AG04449 (cell line): Measurements from ENCODE around the gene GIT2.

Experiments
- CTCF ChIA-PET: fragments of 350-600 bp; formaldehyde crosslinking; extraction: SDS; loops from one replicate; lab custom pipeline; 2021; ENCODE audit warnings: antibody characterized with exemption; lab: Yijun Ruan, JAX
- POLR2A ChIA-PET: fragments of 400-600, 350-600 bp; formaldehyde crosslinking; extraction: SDS; loops from one replicate; lab custom pipeline; 2020; ENCODE audit warnings: antibody characterized with exemption, inconsistent platforms; lab: Yijun Ruan, JAX
- DNase-seq: peaks from one replicate; pipeline ENCODE4 v3.0.0-alpha.2; 2010; ENCODE audit warnings: low read depth, low spot score
- H3K4me3 ChIP-seq: 2 replicates; pipeline ENCODE4 v1.5.1; 2011; ENCODE audit warnings: low read depth, mild to moderate bottlenecking, control low read depth, low read length
- TF ChIP-seq, protein P1 (sequence below): IDR thresholded peaks from one replicate; pipeline ENCODE4 v1.5.1; 2011; ENCODE audit warnings: mild to moderate bottlenecking, moderate library complexity, low read length, control low read depth, inconsistent platforms; ENCODE audit not compliant: insufficient read depth; ENCODE audit errors: missing control alignments

Gene GIT2

DNA sequence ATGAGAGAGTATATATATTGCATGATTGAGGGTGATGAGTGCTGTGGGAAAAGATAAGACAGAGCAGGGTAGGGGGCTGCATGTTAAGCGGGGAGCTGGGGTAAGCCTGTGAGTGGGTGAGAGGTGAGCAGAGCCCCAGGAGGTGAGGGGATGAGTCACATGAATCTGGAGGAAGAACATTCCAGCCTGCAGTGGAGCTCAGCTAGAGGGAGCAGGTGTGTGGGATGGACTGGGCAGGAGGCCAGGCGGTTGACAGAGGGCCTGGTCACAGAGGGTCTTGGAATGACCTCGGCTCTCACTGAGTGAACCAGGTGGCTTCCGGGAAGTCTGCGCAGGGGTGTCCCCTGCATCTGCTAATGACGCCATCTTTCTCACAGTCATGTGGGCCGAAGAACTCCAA is 44.4 kb downstream of the GIT2 start:
- TF ChIP-seq, protein P1, sequence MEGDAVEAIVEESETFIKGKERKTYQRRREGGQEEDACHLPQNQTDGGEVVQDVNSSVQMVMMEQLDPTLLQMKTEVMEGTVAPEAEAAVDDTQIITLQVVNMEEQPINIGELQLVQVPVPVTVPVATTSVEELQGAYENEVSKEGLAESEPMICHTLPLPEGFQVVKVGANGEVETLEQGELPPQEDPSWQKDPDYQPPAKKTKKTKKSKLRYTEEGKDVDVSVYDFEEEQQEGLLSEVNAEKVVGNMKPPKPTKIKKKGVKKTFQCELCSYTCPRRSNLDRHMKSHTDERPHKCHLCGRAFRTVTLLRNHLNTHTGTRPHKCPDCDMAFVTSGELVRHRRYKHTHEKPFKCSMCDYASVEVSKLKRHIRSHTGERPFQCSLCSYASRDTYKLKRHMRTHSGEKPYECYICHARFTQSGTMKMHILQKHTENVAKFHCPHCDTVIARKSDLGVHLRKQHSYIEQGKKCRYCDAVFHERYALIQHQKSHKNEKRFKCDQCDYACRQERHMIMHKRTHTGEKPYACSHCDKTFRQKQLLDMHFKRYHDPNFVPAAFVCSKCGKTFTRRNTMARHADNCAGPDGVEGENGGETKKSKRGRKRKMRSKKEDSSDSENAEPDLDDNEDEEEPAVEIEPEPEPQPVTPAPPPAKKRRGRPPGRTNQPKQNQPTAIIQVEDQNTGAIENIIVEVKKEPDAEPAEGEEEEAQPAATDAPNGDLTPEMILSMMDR = peak; percentile 8
- ChIA-PET CTCF (interaction anchor here (0.6 to 1.8 kb wide), 4 partner anchors 20 to 106 kb away, joined by 3 to 9 read pairs (median 4); no protein-coding TSS in a partner anchor), POLR2A (interaction anchor here (0.6 to 1.7 kb wide), 2 partner anchors 47 to 63 kb away, joined by 3 to 5 read pairs; partner anchors contain the start of gene ANKRD13A)
- DNase-seq = peak; percentile 33
- peak overlapping the region; percentile 16; the same call in 1 of the 2 replicates for H3K4me3 ChIP-seq

- ChIA-PET POLR2A (interaction anchor here (0.6 to 1.7 kb wide), 3 partner anchors 48 to 63 kb away, joined by 3 to 5 read pairs (median 3); partner anchors contain the start of gene ANKRD13A), CTCF (interaction anchor here (1.2 to 1.8 kb wide), 2 partner anchors 20 to 98 kb away, joined by 3 to 9 read pairs; no protein-coding TSS in a partner anchor)
- no peak overlapping the region for H3K4me3 ChIP-seq
- peak; percentile 77 for DNase-seq
- TF ChIP-seq, protein P1 = no peak
Observed at GRCh38 chr12:109951136-109951535, 45.0 kb downstream of the GIT2 start.

DNA sequence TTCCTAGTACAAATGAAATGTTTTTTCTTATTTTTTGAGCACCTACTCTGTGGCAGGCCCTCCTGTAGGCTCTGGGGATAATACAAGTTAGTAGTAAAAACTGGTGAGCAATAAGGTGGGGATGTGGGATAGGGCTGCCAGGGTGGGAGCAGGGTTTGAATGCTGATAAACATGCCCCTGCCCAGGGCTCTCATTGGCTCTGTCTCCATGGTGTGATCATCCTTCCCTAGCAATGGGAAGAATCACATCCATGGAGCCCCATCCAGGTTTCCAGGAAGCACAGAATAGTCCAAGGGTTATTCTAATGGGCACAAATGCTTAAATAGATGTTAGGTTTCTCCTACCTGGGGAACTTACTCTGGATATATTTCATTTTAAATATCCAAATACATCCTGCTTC is 45.5 kb downstream of the GIT2 start:
- TF ChIP-seq, protein P1 = no peak
- no peak overlapping the region for H3K4me3 ChIP-seq
- no peak for DNase-seq
- ChIA-PET CTCF (interaction anchor here (1.2 to 1.8 kb wide), 2 partner anchors 19 to 97 kb away, joined by 3 to 9 read pairs; no protein-coding TSS in a partner anchor), POLR2A (interaction anchor here (0.8 to 1.7 kb wide), 2 partner anchors 48 to 50 kb away, joined by 3 to 5 read pairs; partner anchors contain the start of gene ANKRD13A)

DNA sequence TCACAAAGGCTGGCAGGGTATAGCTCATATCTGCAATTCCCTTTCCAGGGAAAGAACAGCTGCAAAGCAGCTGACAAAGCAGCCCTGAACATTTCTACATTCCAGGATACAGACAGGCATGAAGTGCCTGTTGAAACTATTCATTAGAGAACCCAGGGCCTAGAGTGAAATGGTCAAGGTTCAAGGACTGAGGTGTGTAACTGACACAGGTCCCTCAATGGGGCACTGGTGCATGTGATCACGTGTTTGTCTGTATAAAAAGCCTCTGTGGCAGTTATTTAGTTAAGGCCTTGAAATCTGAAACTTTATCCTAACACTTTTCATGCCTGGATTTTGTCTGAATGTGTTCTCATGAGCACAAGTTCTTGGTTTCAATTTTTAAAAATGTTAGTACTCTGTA is 47.1 kb downstream of the GIT2 start:
- CTCF ChIA-PET = interaction anchor here (0.8 kb wide), 1 partner anchor 103 kb away, joined by 3 read pairs; no protein-coding TSS in a partner anchor
- POLR2A ChIA-PET = interaction anchor here (1.0 kb wide), 1 partner anchor 15 kb away, joined by 3 read pairs; no protein-coding TSS in a partner anchor

DNA sequence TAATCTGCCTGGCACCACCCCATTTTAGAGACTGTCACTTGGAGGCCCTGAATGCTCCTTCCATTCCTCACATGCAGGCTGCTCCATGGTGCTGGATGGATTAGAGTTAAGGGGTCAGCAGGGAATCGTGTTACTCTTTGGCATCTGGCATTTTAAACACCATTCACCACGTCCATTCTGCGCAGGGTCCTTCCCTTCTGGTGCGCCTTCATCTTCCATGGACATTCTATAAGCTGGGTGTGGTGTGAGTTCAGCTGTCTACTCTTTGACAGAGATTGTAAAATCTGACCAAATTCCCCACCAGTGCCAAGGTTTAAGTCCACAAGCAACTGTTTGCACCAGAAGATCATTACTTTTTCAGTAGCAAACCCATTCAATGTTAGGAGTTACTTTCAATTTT is 47.8 kb downstream of the GIT2 start:
- ChIA-PET CTCF (interaction anchor here (0.8 kb wide), 1 partner anchor 103 kb away, joined by 3 read pairs; no protein-coding TSS in a partner anchor), POLR2A (interaction anchor here (1.0 to 1.2 kb wide), 2 partner anchors 15 to 60 kb away, joined by 3 to 4 read pairs; no protein-coding TSS in a partner anchor)
- no peak overlapping the region for H3K4me3 ChIP-seq
- TF ChIP-seq, protein P1 = no peak
- DNase-seq = no peak

More for the DNA sequence above, 47.1 kb downstream of the GIT2 start:
- TF ChIP-seq, protein P1 = no peak
- no peak for DNase-seq
- H3K4me3 ChIP-seq = no peak overlapping the region

DNA sequence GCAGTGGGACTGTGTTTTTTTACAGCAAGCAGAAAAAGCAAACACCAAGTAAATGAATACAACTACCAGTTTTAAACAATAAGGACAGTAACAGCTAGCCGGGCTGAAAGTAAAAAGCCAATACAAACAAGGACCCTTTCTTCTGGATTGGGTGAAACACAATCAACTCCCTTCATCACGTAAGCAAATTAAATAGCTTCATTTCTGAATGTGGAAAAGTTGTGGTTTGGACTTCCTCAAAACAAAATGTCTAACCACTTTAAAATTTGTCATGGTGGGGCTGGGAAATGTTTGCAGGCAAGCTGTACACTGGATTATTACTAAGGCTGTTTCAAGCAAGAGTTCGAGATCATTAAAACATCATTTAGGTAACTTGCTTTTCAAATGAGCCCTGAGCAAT is 48.6 kb downstream of the GIT2 start:
- POLR2A ChIA-PET = interaction anchor here (0.6 to 1.2 kb wide), 2 partner anchors 59 to 534 kb away, joined by 3 to 4 read pairs; no protein-coding TSS in a partner anchor
- TF ChIP-seq, protein P1 = no peak
- CTCF ChIA-PET = interaction anchor here (1.3 to 1.7 kb wide), 5 partner anchors 16 to 94 kb away, joined by 3 to 8 read pairs (median 4); no protein-coding TSS in a partner anchor
- DNase-seq = peak; percentile 62
- no peak overlapping the region for H3K4me3 ChIP-seq
